Subcutaneous adipose tissue (tissue), 4 donors: ENCODE data around the gene TADA1. TPM values are rescaled to one million over a fixed set of nuclear protein-coding genes. Genes with fewer than 3 reads are reported as not detected.

Experiments
- CTCF ChIP-seq: fragments of 450-650 bp; IDR thresholded peaks from one replicate; pipeline ENCODE4 v1.5.1; 2016; ENCODE audit warnings: low read depth, mild to moderate bottlenecking, control low read depth, antibody characterized with exemption, moderate library complexity
- total RNA-seq, 4 donors: library from RNA; depleted of rRNA; stranded (reverse); fragments of >200 nt; gene quantifications; one replicate each; pipeline ENCODE4 v1.1.0, GENCODE V29; 2016

Gene TADA1
- total RNA-seq, 4 donors from 2014 or later, result 5.5 to 7.9 (median 6.3) TPM

- TF ChIP-seq CTCF, result no peak
Observed at GRCh38 chr1:166905900-166906299, 29.8 kb upstream of the TADA1 start.

- TF ChIP-seq CTCF, result no peak
Observed at GRCh38 chr1:166905136-166905535, 29.1 kb upstream of the TADA1 start.

GRCh38 chr1:166903232-166903631, 27.2 kb upstream of the TADA1 start:
- TF ChIP-seq CTCF, result no peak

- TF ChIP-seq CTCF, result no peak
Observed at GRCh38 chr1:166902279-166902678, 26.2 kb upstream of the TADA1 start.

GRCh38 chr1:166900987-166901386, 24.9 kb upstream of the TADA1 start:
- no peak for TF ChIP-seq CTCF

- no peak for TF ChIP-seq CTCF
Observed at GRCh38 chr1:166899769-166900168, 23.7 kb upstream of the TADA1 start.

GRCh38 chr1:166895766-166896165, 19.7 kb upstream of the TADA1 start:
- TF ChIP-seq CTCF, result no peak

GRCh38 chr1:166889776-166890175, 13.7 kb upstream of the TADA1 start:
- TF ChIP-seq CTCF, result no peak
